Glomerular visceral epithelial cell (primary cell): ENCODE data around the gene VRTN.
"Not testable (repeated sequence)": the region's sequence is repeated elsewhere in the genome, so short reads cannot be mapped to it uniquely, and the experiment has no call there.

Experiments
- DNase-seq: peaks from one replicate; pipeline ENCODE4 v3.0.0-alpha.2; 2016; ENCODE audit errors: extremely low spot score

The VRTN gene, protein sequence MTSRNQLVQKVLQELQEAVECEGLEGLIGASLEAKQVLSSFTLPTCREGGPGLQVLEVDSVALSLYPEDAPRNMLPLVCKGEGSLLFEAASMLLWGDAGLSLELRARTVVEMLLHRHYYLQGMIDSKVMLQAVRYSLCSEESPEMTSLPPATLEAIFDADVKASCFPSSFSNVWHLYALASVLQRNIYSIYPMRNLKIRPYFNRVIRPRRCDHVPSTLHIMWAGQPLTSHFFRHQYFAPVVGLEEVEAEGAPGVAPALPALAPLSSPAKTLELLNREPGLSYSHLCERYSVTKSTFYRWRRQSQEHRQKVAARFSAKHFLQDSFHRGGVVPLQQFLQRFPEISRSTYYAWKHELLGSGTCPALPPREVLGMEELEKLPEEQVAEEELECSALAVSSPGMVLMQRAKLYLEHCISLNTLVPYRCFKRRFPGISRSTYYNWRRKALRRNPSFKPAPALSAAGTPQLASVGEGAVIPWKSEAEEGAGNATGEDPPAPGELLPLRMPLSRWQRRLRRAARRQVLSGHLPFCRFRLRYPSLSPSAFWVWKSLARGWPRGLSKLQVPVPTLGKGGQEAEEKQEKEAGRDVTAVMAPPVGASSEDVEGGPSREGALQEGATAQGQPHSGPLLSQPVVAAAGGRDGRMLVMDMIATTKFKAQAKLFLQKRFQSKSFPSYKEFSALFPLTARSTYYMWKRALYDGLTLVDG

DNA sequence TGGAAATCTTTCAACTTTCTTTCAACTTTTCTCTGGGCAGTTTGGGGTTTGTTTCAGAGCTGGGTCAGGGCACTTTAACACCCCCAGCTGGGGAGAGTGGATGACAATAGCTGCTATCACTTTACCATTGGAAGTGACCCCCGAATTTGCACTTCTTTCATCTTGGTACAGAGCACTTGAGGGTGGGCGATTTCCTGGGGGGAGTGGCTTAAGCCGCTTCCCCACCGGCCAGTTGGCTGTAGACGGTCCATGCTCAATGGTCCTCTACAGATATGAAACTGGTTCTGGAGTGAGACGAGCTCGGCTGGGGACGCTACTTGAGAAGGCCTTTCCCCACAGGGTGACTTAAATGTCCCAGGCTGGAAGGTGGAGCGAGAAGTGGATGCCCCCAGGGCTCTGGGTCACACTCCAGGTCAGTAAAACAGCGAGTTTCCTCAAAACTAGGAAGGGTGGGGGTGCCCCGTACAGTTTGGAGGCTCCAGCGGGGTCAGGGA is at the start of gene VRTN:
Gene VRTN, plus strand, starts transcription at position 231 of the 494 bp plus-strand sequence. CDS start 8,313 bp downstream, outside the sequence.
- DNase-seq: no peak

DNA sequence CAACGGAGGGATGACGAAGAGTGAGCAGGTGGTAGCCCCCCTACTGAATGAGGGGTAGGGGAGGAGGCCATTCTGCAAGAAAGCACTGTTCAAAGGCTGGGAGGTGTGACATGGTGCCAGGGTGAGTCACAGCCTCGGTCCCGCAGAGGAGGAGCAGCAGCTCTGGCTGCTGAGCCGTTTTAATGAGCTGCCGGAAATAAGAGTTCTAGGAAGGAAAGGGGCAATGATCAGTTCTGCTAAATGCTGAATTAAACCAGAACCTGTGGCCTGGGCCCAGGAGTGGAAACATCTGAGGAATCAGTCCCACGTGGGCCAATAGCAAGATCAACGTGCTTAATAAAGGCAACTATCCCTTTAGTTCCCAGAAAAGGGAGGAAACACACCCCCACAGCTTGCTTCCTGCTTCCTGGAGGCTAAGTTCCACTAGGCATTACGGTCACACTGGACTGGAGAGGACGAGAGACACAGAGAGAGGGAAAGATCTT is 49.2 kb upstream of the VRTN start:
- no peak for DNase-seq

DNA sequence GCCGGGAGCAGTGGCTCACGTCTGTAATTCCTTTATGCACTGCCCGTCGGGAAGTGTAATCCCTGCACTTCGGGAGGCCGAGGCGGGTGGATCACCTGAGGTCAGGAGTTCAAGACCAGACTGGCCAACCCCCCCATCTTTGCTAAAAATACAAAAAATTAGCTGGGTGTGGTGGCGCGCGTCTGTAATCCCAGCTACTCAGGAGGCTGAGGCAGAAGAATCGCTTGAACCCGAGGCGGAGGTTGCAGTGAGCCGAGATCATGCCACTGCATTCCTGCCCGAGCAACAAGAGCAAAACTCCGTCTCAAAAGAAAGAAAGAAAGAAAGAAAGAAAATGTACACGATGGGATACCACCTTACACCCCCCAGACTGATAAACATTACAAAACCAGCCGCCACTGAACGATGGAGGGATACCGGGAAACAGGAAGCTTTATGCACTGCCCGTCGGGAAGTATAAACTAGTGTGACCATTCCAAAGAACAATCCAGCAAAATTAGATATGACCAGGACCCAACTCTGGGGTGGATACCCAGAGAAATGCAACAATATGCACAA is 46.6 kb upstream of the VRTN start:
- DNase-seq: no peak

DNA sequence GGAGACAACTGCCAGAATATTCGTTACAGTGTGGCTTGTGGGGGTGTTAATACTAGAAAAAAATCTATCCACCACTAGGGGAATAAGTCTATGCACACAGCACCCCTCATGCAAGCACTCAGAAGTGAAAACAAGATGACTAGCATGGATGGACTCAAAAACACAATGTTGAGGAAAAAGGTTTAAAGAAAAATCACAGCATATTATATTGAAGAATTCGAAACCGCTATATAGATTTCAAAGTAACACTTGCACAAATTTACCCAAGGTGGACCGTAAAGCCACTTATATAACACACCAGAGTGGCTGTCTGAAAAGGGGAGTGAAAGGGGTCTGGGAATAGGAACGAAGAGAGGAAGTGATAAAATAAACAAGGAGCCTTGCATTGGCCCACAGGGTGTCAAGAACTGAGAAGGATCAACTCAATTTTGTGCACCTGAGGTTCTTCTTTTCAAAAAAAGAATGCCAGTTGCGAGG is 46.1 kb upstream of the VRTN start:
- peak; percentile 59 for DNase-seq

DNA sequence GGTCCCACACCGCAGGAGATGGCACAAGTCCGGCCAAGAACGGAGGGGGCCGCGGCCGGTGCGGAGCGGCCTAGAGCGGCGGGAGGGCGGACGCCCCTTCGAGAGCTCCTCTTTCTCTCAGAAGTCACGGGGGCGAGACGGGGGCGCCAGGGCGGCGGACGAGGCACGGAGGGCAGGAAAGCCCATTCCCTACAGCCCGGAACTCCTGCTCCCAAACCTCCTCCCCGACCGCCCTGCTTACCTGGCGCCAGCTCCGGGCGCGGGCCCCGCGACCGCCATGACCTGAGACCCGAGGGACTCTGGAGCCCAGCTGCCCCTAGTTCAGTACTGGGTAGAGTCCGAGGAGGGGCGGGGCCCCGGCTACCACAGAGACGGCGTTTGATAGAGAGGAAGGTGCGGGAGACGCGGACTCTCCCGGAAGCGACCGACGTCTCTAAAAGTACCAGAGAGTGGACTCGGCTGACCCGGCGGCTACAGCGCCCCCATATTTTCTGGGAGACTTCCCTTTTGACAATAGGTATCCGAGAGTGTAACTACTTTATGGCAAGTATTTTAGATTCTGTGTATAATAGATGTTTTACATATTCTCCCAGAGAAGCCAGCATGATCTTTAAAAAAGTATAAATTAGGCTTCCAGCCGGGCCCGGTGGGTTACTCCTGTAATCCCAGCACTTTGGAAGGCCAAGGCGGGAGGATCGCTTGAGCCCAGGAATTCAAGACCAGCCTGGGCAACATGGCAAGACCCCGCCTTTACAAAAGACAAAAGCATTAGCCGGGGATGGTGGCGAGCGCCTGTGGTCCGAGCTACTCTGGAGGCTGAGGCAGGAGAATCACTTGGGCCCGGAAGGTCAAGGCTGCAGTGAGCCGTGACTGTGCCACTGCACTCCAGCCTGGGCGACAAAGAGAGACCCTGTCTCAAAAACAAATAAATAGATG is 45.4 kb upstream of the VRTN start, which contains the start of gene ABCD4:
Gene ABCD4, minus strand, starts transcription at position 301 of the 936 bp plus-strand sequence. Its CDS starts 22 bp downstream, at position 279.
- peak; percentile 95 for DNase-seq

DNA sequence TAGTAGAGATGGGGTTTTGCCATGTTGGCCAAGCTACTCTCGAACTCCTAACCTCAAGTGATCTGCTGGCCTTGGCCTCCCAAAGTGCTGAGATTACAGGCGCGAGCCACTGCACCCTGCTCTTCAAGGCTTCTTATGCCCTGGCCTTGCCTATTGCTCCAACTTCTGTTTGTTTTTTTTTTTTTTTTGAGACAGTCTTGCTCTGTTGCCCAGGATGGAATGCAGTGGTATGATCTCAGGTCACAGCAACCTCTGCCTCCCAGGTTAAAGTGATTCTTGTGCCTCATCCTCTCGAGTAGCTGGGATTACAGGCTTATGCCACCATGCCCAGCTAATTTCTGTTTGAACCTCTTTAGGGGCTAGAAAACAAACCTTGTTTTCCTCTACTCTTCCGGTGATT is 39.6 kb upstream of the VRTN start:
- DNase-seq: no peak

DNA sequence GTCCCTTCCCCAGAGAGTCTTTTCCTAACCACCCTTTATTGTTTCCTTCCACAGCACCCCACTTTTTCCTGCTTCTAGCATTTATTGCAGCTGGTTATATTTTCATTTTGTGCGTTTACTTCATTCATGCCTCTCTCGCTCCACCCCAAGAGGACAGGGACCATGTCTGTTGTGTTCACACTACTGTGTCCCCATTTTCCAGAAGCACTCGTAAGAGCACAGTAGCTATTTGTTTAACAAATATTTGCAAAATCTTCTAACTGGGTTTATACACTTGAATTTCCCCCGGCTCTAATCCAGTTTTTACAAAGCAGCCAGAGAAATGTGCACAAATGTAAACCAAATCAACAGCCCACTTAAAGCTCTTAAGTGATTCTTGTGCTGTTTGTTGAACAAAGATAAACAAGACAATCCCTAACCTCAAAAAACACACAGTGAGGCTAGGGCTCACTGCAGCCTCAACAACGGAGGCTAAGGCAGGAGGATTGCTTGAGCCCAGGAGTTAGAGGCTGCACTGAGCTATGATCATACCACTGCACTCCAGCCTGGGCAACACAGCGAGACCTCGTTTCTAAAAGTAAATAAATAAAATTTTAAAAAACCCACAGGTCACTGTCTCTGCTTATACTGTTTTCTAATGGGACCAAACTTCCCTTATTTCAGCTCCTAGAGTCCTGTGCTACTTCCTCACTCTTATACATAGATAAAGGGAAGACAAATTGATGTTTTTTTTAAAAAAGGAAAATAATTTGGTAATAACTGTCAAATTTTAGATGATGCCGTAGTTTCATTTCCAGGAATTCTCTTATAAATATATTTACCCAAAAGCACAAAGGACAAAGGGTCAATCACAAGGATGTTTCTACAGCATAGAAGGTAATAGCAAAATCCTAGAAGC is 38.9 kb upstream of the VRTN start:
- no peak for DNase-seq

DNA sequence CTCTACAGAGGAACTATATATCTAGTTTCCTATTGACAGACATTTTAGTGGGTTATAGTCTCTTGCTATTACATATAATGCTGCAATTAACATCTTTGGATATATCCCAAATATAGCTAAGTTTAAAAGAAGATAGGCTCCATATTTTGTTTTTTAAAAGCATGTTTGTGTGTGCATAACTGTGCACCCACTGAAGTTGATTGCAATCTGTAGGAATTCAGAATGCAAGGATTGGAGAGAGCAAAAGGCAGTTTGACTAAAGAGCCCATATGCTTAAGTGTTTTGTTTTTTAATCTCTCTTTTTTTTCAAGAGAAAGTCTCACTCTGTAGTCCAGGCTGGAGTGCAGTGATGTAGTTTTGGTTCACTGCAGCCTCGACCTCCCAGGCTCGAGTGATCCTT is 36.1 kb upstream of the VRTN start:
- no peak for DNase-seq

DNA sequence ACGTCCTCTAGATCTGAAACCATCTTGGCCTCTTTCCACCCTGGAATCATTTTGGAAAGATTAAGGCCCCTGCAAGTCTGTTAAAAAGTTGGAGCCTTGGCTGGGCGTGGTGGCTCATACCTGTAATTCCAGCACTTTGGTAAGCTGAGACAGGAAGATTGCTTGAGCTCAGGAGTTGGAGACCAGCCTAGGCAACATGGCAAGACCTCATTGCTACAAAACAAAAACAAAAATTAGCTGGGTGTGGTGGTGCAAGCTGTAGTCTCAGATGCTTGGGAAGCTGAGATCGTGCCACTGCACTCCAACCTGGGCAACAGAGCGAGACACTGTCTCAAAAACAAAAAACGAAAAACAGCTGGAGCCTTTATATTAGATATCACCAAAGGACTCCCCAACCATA is 34.7 kb upstream of the VRTN start:
- DNase-seq: no peak

DNA sequence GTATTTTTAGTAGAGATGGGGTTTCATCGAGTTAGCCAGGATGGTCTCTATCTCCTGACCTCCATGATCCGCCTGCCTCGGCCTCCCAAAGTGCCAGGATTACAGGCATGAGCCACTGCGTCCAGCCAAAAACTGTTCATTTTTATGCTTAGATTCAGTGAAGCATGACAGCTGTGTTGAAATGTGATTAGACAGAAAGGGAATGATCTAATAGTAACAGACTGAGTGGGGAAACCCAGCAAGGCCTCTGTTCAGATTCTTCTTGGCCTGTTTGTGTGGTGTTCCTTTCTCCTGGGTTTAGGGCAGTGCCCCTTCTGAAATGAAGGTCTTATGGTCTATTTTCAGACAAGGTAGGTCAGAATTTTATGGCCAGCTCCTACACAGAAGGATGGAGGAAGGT is 33.7 kb upstream of the VRTN start:
- DNase-seq: peak; percentile 38

DNA sequence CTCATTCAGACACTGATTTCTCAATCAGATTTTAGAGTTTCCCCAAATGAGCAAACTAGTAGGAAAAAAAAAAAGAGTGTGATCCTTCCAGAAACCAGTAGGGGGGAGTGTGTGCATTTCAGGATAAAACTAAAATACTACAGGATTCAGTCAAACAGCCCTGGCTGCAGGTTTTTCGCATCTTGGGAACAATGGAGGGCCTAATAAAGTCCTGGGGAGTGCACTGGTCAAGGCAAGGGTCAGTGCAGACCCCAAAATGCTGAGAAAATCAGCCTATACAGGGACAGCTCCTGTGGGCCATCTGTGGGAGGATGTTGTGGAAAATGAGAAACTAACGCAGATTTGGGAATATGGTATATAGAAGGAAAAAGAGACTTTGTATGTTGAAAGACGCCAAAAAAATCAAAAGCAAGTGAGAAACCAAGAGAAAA is 23.3 kb upstream of the VRTN start:
- DNase-seq: peak; percentile 28

DNA sequence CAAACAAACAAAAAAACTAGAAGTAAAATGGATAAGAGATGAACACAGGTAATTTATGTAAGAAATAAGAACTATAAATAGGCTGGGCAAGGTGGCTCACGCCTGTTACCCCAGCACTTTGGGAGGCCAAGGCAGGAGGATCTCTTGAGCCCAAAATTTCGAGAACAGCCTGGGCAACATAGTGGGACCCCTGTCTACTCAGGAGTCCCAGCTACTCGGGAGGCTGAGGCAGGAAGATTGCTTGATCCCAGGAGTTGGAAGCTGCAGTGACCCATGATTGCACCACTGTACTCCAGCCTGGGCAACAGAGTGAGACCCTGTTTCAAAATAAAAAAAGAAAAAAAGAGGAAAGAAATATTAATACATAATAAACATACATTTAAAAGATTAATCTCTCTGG is 22.8 kb upstream of the VRTN start:
- DNase-seq: no peak

DNA sequence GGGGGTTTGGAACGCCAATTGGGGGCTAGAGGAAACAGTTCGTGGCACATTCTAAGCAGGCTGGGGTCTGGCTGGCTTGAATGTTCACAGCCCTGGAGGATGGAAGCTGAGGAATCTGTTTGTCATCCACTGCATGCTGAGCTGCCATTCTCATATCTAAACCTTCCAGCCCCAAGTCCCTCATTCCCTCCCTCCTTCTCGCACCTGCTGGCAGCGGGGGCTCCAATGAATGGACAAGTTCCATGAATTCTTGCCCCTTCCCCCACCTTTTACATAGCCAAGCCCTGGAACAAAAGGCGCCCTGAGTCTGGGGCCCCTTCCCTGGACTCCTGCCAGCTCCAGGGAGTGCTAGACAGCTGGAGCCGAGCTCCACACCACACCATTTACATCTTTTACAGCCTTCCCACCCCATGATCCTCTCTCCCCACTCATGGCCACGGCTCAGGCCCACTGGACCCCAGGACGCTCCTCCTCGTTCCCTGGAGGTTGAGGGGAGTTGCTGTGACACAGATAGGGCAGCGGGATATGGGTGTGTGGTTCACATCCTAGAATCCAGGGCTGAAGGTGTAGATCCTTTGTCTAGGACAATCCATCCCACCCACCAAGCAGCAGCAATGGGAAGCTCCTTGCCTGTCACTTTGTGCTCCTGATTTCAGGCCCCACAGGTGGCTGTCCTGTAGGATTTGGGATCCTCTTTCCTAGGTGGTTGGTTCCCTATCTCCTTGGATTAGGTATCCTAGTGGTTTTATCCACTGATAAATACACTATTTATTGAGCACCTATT is 21.7 kb upstream of the VRTN start:
- no peak for DNase-seq

DNA sequence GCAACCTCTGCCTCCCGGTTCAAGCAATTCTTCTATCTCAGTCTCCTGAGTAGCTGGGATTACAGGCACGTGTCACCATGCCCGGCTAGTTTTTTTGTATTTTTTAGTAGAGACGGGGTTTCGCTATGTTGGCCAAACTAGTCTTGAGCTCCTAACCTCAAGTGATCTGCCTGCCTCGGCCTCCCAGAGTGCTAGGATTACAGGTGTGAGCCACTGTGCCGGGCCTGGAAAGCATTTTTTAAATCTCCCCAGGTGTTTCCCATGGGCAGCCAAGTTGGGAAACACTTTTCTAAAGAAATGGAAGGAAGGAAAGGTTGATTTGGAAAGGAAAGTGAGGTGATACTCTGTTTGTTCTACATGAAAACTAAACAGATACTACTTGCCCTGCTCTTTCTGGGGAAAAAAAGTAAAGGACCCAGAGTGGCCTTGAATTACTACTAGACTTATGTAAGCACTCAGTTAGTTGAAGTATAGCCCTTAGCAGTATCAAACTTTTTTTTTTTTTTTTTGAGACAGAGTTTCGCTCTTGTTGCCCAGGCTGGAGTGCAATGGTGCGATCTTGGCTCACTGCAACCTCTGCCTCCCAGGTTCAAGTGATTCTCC is 18.2 kb upstream of the VRTN start:
- not testable (repeated sequence) for DNase-seq

DNA sequence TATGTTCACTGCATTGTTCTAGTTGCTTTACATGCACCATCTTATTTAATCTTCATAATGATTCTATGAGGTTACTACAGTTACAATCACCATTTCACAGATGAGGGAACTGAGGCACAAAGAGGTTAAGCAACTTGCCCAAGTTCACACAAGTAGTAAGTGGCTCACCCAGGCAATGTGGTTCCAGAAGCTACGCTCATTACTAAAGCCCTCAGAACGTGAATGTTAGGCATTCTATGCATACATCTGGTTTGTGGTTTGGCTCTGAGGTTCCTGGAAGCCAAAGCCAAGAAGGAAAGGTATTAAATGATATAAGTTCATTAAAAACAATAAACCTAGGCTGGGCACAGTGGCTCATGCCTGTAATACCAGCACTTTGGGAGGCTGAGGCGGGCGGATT is 14.4 kb upstream of the VRTN start:
- DNase-seq: peak; percentile 60

DNA sequence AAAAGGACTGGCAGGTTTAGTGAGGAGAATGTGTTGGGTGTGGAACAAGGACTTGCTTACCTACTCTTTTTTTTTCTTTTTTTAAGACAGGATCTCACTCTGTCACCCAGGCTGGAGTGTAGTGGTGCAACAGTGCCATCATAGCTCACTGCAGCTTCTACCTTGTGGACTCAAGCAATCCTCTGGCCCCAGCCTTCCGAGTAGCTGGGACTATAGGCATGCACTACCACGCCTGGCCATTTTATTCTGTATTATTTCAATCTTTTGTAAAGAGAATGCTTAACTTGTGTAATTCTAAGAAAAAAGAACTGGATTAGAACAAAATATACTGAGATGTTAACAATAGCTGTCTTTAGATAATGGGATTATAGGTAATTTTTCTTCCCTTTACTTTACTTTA is 1.9 kb upstream of the VRTN start:
- DNase-seq: no peak

DNA sequence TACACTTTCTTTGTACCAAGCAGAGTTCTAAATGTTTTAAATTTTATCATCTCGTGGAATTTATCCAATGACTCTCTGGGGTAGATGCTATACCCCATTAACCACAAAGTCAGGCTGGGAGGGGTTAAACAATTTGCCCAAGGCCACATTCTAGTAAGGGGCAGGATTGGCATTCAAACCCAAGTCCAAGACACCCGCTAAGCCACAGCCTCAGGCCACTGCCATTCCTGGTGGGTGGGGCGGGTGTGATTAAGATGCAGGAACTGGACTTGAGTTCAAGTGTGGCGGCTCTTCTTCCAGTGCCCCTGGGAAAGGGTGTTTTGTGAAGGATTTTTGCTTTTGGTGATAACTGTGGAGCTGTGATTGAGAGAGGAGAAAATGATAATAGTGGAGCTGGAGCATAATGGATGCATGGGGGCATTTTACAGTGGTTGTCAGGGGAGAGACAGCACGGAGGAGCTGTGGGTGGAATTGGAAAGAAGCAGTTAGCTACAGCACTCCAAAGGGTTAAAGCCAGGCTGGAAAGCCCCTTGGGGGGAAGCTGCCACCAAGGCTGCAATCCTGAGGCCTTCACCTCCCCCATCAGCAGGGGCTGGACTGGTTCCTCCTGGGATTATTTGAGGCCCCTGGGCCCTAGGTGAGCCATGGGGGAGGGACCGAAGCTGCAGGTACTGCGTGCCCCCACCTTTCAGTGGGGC is 1.0 kb upstream of the VRTN start:
- no peak for DNase-seq

DNA sequence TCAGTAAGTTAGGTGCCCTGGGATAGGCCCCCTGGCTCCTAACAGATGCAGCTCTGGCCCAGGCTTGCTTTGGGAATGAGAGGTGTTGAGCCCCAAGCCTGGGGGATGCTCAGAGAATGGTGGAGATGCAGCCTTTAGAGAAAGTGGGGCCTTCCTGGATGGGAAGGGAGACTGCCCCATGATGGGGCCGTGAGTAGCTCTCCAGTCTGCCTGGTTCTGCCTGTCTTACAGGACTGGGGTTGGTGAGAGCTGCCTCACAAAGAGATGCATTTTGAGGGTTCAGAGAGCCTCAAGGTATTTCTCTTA is 523 bp upstream of the VRTN start:
- DNase-seq: no peak
